Measurements from ENCODE around the gene SUGT1.

- TF ChIP-seq YY1 (IDR thresholded peaks at IDR 0.05; ENCODE audit: insufficient read depth, insufficient read length) (no peak), SUZ12 (IDR thresholded peaks at IDR 0.05; ENCODE audit: extremely low read depth, insufficient read depth, insufficient read length) (no peak), ZNF274 (IDR thresholded peaks at IDR 0.05; ENCODE audit: low read depth, low read length) (no peak)
Measured at GRCh38 chr13:52743569-52743968, 90.9 kb downstream of the SUGT1 start.

All from NT2/D1 (cell line).